CD1c-positive myeloid dendritic cell (primary cell): ENCODE results near the gene LAMC2.

Source experiments
- DNase-seq: peaks from one replicate; pipeline ENCODE4 v3.0.0-alpha.2; 2016; ENCODE audit errors: extremely low spot score

LAMC2 gene

GRCh38 chr1:183287191-183287675 lies 101.2 kb downstream of the LAMC2 start:
- no peak for DNase-seq

GRCh38 chr1:183288583-183288982 lies 102.5 kb downstream of the LAMC2 start:
- DNase-seq = no peak

DNA sequence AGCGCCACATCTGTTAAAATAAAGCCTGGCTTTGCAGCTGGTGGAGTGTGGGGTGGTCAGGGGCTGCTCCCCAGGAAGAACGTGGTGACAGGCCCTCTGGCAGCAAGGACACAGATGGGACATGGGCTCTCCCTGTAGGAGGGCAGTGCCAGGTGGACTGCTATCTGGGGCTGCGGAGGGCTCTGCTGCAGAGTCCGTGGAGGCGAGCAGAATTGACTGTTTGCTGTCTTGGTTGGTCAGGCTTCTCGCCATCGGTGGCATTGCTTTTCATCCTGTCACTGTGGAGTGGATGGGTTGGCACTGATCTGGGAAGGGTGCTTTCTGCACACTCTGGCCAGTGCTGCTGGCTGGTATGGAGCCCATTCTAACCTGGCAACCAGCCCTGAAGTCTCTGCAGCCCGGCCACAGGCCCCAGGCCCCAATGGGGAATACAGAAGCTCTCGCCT lies 103.0 kb downstream of the LAMC2 start:
- no peak for DNase-seq

GRCh38 chr1:183290628-183291027 lies 104.6 kb downstream of the LAMC2 start:
- no peak for DNase-seq

GRCh38 chr1:183291216-183291762 lies 105.2 kb downstream of the LAMC2 start:
- DNase-seq = no peak

GRCh38 chr1:183291802-183292514 lies 105.9 kb downstream of the LAMC2 start:
- no peak for DNase-seq

DNA sequence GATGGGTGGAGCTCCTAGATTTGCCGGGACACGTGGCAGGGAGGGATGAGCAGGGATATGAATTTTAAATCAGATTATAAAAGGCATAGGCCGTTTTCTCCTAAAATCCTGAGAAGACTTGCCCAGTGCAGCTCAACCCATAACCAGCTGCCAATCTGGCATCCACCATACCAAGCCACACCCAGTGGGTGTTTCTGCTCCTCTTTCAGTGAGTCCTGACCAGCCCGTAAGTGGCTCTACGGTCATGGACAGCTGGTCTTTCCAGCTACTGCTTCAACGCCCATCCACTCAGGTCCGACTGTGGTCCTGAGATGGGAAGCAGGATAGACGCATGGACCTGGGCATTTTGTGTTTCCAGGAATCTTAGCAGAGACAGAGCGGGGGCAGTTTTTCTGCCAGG lies 107.2 kb downstream of the LAMC2 start:
- no peak for DNase-seq

GRCh38 chr1:183293876-183294275 lies 107.8 kb downstream of the LAMC2 start:
- DNase-seq = no peak
